Activated CD8-positive, alpha-beta T cell treated with anti-CD3 and anti-CD28 coated beads for 36 hours (primary cell): ENCODE data around the gene SPP1. TPM values are rescaled to one million over a fixed set of nuclear protein-coding genes. Genes with fewer than 3 reads are reported as not detected.

ENCODE experiments used
- ATAC-seq: fragments of 200-7000 bp; cut with Tn5 transposase; one replicate; pipeline ENCODE4 v1.10.0; 2021; ENCODE audit warnings: mild to moderate bottlenecking, moderate library complexity
- CTCF ChIA-PET: fragments of 350-600 bp; sonication (Branson Sonifier 250); formaldehyde crosslinking; loops from one replicate; lab custom pipeline; 2021; ENCODE audit warnings: antibody characterized with exemption; lab: Charles Lee
- POLR2A ChIA-PET: fragments of 350-600 bp; sonication (Branson Sonifier 250); formaldehyde crosslinking; loops from one replicate; lab custom pipeline; 2021; ENCODE audit warnings: antibody characterized with exemption; lab: Charles Lee
- DNase-seq: peaks from one replicate; pipeline ENCODE4 v3.0.0-alpha.2; 2020
- H3K27ac Mint-ChIP-seq: one replicate; pipeline ENCODE4 v1.8.0; 2021; ENCODE audit warnings: mild to moderate bottlenecking, mixed read lengths
- H3K27me3 Mint-ChIP-seq: one replicate; pipeline ENCODE4 v1.8.0; 2021; ENCODE audit warnings: mixed read lengths
- H3K36me3 Mint-ChIP-seq: one replicate; pipeline ENCODE4 v1.8.0; 2021; ENCODE audit warnings: low read depth, mixed read lengths
- H3K4me1 Mint-ChIP-seq: one replicate; pipeline ENCODE4 v1.8.0; 2021; ENCODE audit warnings: low read depth, mixed read lengths
- H3K4me3 Mint-ChIP-seq: one replicate; pipeline ENCODE4 v1.8.0; 2021; ENCODE audit warnings: mild to moderate bottlenecking, moderate library complexity, mixed read lengths
- H3K9me3 Mint-ChIP-seq: one replicate; pipeline ENCODE4 v1.8.0; 2021; ENCODE audit warnings: mixed read lengths
- CTCF ChIP-seq: fragments of 200-600 bp; IDR thresholded peaks from one replicate; pipeline ENCODE4 v1.8.0; 2022; ENCODE audit warnings: antibody characterized with exemption, mild to moderate bottlenecking
- intact Hi-C: fragments of 100-400 bp; cut with micrococcal nuclease; formaldehyde crosslinking; loops from one replicate; pipeline ENCODE4 v1.10.0; 2022
- total RNA-seq, 2 experiments: library from RNA; stranded (reverse); gene quantifications; one replicate each; pipeline ENCODE4 v1.2.3, GENCODE V29; 2021

The SPP1 gene
- total RNA-seq, 2 experiments from 2014 or later, result not detected

DNA sequence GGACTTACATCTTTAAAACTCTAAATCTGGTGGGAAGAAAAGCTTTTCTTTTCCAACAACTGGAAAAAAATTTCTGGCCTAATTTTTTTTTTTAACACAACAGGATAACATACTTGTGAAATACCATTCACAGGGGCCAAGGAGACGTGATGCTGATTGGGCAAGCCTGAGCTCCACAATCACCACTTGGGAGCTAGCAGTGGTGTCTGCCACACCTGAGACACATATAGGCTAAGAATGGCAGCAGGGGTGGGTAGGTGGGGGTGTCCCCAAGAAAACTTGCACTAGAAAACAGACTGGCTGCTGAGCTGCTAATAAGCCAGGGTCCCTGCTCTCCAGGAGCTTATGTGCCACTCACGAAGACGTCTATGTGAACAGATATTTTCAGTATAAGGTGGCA, 26.4 kb downstream of the SPP1 start:
- Mint-ChIP-seq H3K27ac (no peak overlapping the region), H3K9me3 (no peaks in the 10 kb centered on the region), H3K27me3 (peaks cover 7% of the 10 kb centered on the region), H3K36me3 (no peaks in the 10 kb centered on the region), H3K4me1 (no peaks in the 10 kb centered on the region), H3K4me3 (no peak overlapping the region)
- no peak for TF ChIP-seq CTCF
- CTCF ChIA-PET, result interaction anchor here (2.1 kb wide), 1 partner anchor 28 kb away, joined by 7 read pairs; no protein-coding TSS in a partner anchor
- intact Hi-C loops, result no loop called here
- no peak for DNase-seq
- no peak for ATAC-seq
- POLR2A ChIA-PET, result interaction anchor here (0.9 kb wide), 1 partner anchor 66 kb away, joined by 3 read pairs; no protein-coding TSS in a partner anchor

DNA sequence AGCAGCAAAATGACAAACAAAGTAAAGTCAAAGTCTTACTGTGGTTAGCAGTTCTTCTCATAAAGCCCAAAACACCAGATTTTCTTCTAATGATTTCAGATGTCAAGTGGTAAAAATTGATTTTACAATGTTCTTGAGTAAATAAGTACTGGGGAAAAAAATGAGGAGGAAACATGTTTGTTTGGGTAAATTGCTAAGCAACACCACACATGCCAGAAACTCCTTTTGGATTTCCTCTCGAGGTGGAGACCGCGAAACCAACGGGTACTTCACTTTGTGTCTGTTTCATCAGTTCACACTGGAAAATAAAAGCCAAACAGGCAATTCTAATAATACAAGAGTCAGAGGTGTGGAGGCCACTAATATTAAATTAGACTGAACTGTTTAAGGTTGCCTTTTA, 27.3 kb downstream of the SPP1 start:
- ChIA-PET POLR2A (interaction anchor here (0.9 kb wide), 1 partner anchor 65 kb away, joined by 3 read pairs; no protein-coding TSS in a partner anchor), CTCF (interaction anchor here (2.1 kb wide), 1 partner anchor 29 kb away, joined by 7 read pairs; no protein-coding TSS in a partner anchor)
- no peak overlapping the region for H3K4me3 Mint-ChIP-seq
- no peak for DNase-seq
- intact Hi-C loops, result no loop called here
- peaks cover 9% of the 10 kb centered on the region for H3K27me3 Mint-ChIP-seq
- no peak for ATAC-seq
- H3K27ac Mint-ChIP-seq, result no peak overlapping the region
- H3K9me3 Mint-ChIP-seq, result no peaks in the 10 kb centered on the region
- no peaks in the 10 kb centered on the region for H3K36me3 Mint-ChIP-seq
- TF ChIP-seq CTCF, result no peak
- H3K4me1 Mint-ChIP-seq, result no peaks in the 10 kb centered on the region

GRCh38 chr4:88003261-88003660, 27.7 kb downstream of the SPP1 start:
- DNase-seq (no peak), ATAC-seq (no peak)
- Mint-ChIP-seq H3K36me3 (no peaks in the 10 kb centered on the region), H3K27me3 (peaks cover 9% of the 10 kb centered on the region), H3K9me3 (no peaks in the 10 kb centered on the region), H3K4me1 (no peaks in the 10 kb centered on the region), H3K4me3 (no peak overlapping the region), H3K27ac (no peak overlapping the region)
- no peak for TF ChIP-seq CTCF
- intact Hi-C loops, result no loop called here
- CTCF ChIA-PET, result interaction anchor here (1.0 to 1.4 kb wide), 3 partner anchors 17 to 209 kb away, joined by 3 to 4 read pairs (median 3); no protein-coding TSS in a partner anchor
- POLR2A ChIA-PET, result no interaction called here

DNA sequence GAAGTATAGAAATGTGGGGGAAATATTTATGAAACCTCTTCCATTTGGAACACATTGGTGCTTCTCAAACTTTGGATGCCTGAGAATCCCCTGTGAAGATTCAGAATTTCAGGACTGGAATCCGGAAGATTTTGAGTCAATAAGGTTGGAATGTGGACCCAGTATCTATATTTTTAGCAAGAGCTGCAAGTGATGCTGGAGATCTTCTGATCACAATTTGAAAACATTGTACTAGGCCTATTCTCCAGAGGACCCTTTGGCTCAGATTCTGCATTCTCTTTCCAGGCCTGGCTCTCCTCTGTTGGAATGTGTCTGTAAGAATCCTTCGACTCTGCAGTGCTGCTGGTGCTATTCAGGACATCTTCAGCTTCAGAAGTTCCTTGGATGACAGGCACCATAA, 29.6 kb downstream of the SPP1 start:
- ATAC-seq (no peak), DNase-seq (no peak)
- ChIA-PET POLR2A (no interaction called here), CTCF (interaction anchor here (1.0 to 1.3 kb wide), 2 partner anchors 28 to 31 kb away, joined by 3 read pairs; no protein-coding TSS in a partner anchor)
- no peak overlapping the region for H3K4me3 Mint-ChIP-seq
- H3K27me3 Mint-ChIP-seq, result peaks cover 10% of the 10 kb centered on the region
- H3K4me1 Mint-ChIP-seq, result peaks cover 6% of the 10 kb centered on the region
- H3K36me3 Mint-ChIP-seq, result no peaks in the 10 kb centered on the region
- H3K9me3 Mint-ChIP-seq, result no peaks in the 10 kb centered on the region
- TF ChIP-seq CTCF, result no peak
- intact Hi-C loops, result no loop called here
- no peak overlapping the region for H3K27ac Mint-ChIP-seq

GRCh38 chr4:88005946-88006345, 30.4 kb downstream of the SPP1 start:
- ChIA-PET CTCF (interaction anchor here (1.3 kb wide), 1 partner anchor 32 kb away, joined by 3 read pairs; no protein-coding TSS in a partner anchor), POLR2A (no interaction called here)
- intact Hi-C loops, result no loop called here
- H3K27me3 Mint-ChIP-seq, result peaks cover 14% of the 10 kb centered on the region
- no peak for ATAC-seq
- H3K4me3 Mint-ChIP-seq, result no peak overlapping the region
- peaks cover 14% of the 10 kb centered on the region for H3K4me1 Mint-ChIP-seq
- no peaks in the 10 kb centered on the region for H3K36me3 Mint-ChIP-seq
- no peak for DNase-seq
- no peaks in the 10 kb centered on the region for H3K9me3 Mint-ChIP-seq
- no peak for TF ChIP-seq CTCF
- no peak overlapping the region for H3K27ac Mint-ChIP-seq
